Uterus (tissue), 4 donors: ENCODE measurements around the gene CIROP. TPM values are rescaled to one million over a fixed set of nuclear protein-coding genes. Genes with fewer than 3 reads are reported as not detected.

ENCODE experiments used
- DNase-seq, 2 donors: peaks; one replicate each; pipeline ENCODE4 v3.0.0-alpha.2; 2019 to 2020
- H3K27ac ChIP-seq, 2 donors: fragments of 200-600 bp; sonication (generic); 1 replicate in 1 of 2; 2 replicates in 1 of 2; pipeline ENCODE4 v1.5.1; 2016 to 2018
- H3K27me3 ChIP-seq, 2 donors: fragments of 200-600 bp; sonication (generic); one replicate each; pipeline ENCODE4 v1.5.1; 2018 to 2019; ENCODE audit warnings: control low read depth in 1 of 2
- H3K36me3 ChIP-seq, 2 donors: fragments of 200-600 bp; sonication (generic); one replicate each; pipeline ENCODE4 v1.5.1; 2019; ENCODE audit warnings: control low read depth in 1 of 2
- H3K4me1 ChIP-seq, 2 donors: fragments of 200-600 bp; sonication (generic); one replicate each; pipeline ENCODE4 v1.5.1; 2018 to 2019; ENCODE audit warnings: control low read depth in 1 of 2
- H3K4me3 ChIP-seq, 2 donors: fragments of 200-600 bp; sonication (generic); 1 replicate in 1 of 2; 2 replicates in 1 of 2; pipeline ENCODE4 v1.5.1; 2018 to 2019; ENCODE audit warnings: mild to moderate bottlenecking in 1 of 2
- H3K9me3 ChIP-seq, 2 donors: fragments of 200-600 bp; sonication (generic); one replicate each; pipeline ENCODE4 v1.5.1; 2019; ENCODE audit warnings: control low read depth in 1 of 2
- POLR2A ChIP-seq, 2 donors: fragments of 450-650 bp; IDR thresholded peaks; one replicate each; pipeline ENCODE4 v1.6.1; 2016; ENCODE audit warnings: antibody characterized with exemption in 2 of 2, mild to moderate bottlenecking in 1 of 2, moderate library complexity in 1 of 2
- intact Hi-C: fragments of 100-400 bp; cut with DNase I; formaldehyde crosslinking; loops from one replicate; pipeline ENCODE4 v1.15.1; 2023; ENCODE audit warnings: low total_unique reads
- total RNA-seq, 4 donors: library from RNA; depleted of rRNA in 3 of 4; stranded (reverse); fragments of >200 nt in 3 of 4; gene quantifications; one replicate each; pipeline versions ENCODE4 v1.1.0 to v1.2.4, GENCODE V29; 2014 to 2023
- TF ChIP-seq, protein P1 (sequence below), 4 experiments: fragments of 200-600 bp in 2 of 4; fragments of 450-650 bp in 2 of 4; sonication (generic) in 2 of 4; IDR thresholded peaks; one replicate each; pipeline ENCODE4 v1.5.1; 2016 to 2019; ENCODE audit warnings: antibody characterized with exemption in 4 of 4, mild to moderate bottlenecking in 2 of 4, moderate library complexity in 1 of 4
- donor health status: DM: yes; HTN: yes; CAD: no.

CIROP gene
- total RNA-seq, 4 donors from 2014 or later = not detected

GRCh38 chr14:23077962-23078361 is 26.8 kb downstream of the CIROP start:
- intact Hi-C loops = no loop called here
- no peak overlapping the region for H3K4me3 ChIP-seq
- H3K9me3 ChIP-seq = no peaks in the 10 kb centered on the region
- peaks cover 0 to 4% of the 10 kb centered on the region in 2 donors for H3K4me1 ChIP-seq
- H3K36me3 ChIP-seq = no peaks in the 10 kb centered on the region
- H3K27ac ChIP-seq = peak overlapping the region; percentile 64 to 71
- no peak for DNase-seq
- no peaks in the 10 kb centered on the region for H3K27me3 ChIP-seq
- TF ChIP-seq, protein P1, sequence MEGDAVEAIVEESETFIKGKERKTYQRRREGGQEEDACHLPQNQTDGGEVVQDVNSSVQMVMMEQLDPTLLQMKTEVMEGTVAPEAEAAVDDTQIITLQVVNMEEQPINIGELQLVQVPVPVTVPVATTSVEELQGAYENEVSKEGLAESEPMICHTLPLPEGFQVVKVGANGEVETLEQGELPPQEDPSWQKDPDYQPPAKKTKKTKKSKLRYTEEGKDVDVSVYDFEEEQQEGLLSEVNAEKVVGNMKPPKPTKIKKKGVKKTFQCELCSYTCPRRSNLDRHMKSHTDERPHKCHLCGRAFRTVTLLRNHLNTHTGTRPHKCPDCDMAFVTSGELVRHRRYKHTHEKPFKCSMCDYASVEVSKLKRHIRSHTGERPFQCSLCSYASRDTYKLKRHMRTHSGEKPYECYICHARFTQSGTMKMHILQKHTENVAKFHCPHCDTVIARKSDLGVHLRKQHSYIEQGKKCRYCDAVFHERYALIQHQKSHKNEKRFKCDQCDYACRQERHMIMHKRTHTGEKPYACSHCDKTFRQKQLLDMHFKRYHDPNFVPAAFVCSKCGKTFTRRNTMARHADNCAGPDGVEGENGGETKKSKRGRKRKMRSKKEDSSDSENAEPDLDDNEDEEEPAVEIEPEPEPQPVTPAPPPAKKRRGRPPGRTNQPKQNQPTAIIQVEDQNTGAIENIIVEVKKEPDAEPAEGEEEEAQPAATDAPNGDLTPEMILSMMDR (IDR thresholded peaks at IDR 0.05) = no peak
- no peak for TF ChIP-seq POLR2A (IDR thresholded peaks at IDR 0.05)

DNA sequence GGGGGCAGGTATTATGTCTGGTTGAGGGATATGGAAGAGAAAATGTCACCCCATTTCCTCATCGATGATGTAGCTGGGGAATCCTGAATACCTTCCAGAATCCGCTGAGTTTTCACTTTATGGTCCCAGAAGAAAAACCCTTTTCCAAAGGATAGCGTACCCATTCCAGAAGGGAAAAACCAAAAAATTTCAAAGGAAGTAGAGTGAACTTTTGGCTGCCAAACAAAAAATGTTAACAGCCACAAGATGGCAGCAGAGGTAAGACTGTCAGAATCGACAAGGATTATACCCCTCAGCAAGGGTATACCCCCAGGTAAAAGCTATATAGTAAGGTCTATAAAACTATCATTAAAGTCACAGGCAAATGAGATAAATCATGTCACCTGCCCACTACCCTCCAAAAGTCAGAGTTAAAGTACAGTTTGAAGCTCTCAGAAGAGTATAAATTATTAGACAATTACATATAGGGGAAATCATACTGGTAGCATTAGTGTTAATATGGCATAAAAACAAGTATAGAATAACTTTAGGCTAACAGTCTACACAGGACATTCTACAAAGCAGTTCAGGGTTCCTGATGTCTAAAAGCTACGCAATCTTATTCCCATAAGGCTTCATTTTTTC is 27.9 kb downstream of the CIROP start:
- TF ChIP-seq, protein P1 (IDR thresholded peaks at IDR 0.05) = peak; percentile 42 to 59 (median 46)
- no peak for TF ChIP-seq POLR2A (IDR thresholded peaks at IDR 0.05)
- no peak for DNase-seq
- Histone ChIP-seq H3K9me3 (no peaks in the 10 kb centered on the region), H3K4me3 (no peak overlapping the region), H3K36me3 (no peaks in the 10 kb centered on the region), H3K27ac (peak overlapping the region; percentile 25 to 71), H3K27me3 (no peaks in the 10 kb centered on the region), H3K4me1 (peaks cover 7% of the 10 kb centered on the region in 2 donors)
- intact Hi-C loops = no loop called here

DNA sequence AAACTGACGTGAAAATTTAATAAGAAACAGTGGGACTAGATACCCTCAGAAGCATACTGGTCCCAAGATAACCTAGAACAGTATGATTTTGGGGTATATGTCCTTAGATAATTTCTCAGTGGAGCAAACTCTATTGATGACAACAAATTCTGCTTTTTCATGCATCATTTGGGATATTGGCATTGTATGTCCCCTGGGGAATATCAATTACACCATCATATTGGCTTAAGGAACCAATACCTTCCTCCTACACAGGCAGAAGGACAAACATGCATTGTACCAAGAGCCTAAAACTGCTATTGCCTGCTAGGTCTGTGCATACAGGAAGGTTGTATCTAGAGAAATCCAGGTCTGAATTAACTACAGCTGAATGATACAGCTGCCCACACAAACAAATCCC is 29.9 kb downstream of the CIROP start:
- Histone ChIP-seq H3K27ac (no peak overlapping the region), H3K4me1 (peaks cover 8 to 11% of the 10 kb centered on the region in 2 donors), H3K27me3 (no peaks in the 10 kb centered on the region), H3K9me3 (no peaks in the 10 kb centered on the region), H3K4me3 (no peak overlapping the region), H3K36me3 (no peaks in the 10 kb centered on the region)
- DNase-seq = no peak
- intact Hi-C loops = no loop called here
- TF ChIP-seq, protein P1 (IDR thresholded peaks at IDR 0.05) = no peak
- no peak for TF ChIP-seq POLR2A (IDR thresholded peaks at IDR 0.05)

DNA sequence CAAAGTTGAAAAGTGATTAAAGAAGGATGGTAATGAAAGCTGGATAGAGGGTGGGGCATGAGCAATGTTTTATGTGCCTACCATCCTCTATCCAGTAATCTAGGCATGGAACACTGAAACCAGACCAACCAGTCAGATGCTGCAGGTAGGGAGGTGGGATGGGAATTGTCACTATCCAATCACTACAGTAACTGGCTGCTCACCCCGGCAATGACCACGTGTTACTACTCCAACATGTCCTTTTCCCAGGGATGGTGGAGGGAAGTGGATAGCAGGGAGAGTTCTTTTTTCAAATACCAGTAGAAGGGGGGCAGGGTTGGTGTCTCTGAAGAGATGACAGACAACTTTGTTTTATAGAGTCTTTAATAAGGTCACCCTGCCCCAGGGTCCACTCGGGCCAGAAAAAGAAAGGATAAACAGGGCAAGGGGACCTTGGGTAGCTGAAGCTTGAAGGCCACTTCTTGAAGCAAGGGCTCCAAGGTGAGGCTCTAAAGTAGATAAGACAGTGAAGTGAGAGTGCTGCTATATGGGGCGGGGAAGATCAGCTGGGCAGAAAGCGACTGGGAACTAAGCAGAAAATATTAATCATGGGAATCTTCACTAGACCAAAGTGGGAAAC is 32.8 kb downstream of the CIROP start:
- peaks cover 6 to 11% of the 10 kb centered on the region in 2 donors for H3K4me1 ChIP-seq
- no peaks in the 10 kb centered on the region for H3K27me3 ChIP-seq
- H3K27ac ChIP-seq = peak overlapping the region; percentile 87 to 89
- H3K36me3 ChIP-seq = no peaks in the 10 kb centered on the region
- no peak for TF ChIP-seq POLR2A (IDR thresholded peaks at IDR 0.05)
- TF ChIP-seq, protein P1 (IDR thresholded peaks at IDR 0.05) = no peak
- intact Hi-C loops = no loop called here
- H3K9me3 ChIP-seq = no peaks in the 10 kb centered on the region
- H3K4me3 ChIP-seq = peak overlapping the region in 1 of 2 donors; percentile 53
- no peak for DNase-seq

GRCh38 chr14:23071244-23071920 is 33.4 kb downstream of the CIROP start:
- Histone ChIP-seq H3K4me1 (peaks cover 6 to 11% of the 10 kb centered on the region in 2 donors), H3K27ac (peak overlapping the region; percentile 87 to 89), H3K4me3 (peak overlapping the region; percentile 53 to 60), H3K27me3 (no peaks in the 10 kb centered on the region), H3K36me3 (no peaks in the 10 kb centered on the region), H3K9me3 (no peaks in the 10 kb centered on the region)
- TF ChIP-seq POLR2A (IDR thresholded peaks at IDR 0.05) = peak; percentile 42 to 48
- TF ChIP-seq, protein P1 (IDR thresholded peaks at IDR 0.05) = peak in 1 of 4 experiments; percentile 2
- DNase-seq = peak; percentile 84
- intact Hi-C loops = no loop called here
